Body of pancreas (tissue), 4 donors: Measurements from ENCODE around the gene RAP1B.

Experiments used
- POLR2A ChIP-seq, 3 donors: fragments of 450-650 bp; IDR thresholded peaks; one replicate each; pipeline ENCODE4 v1.6.1; 2016; ENCODE audit warnings: antibody characterized with exemption in 3 of 3, mild to moderate bottlenecking in 2 of 3
- TF ChIP-seq, protein P1 (sequence below), 7 experiments: fragments of 450-650 bp in 4 of 7; fragments of 200-600 bp in 3 of 7; sonication (generic) in 3 of 7; IDR thresholded peaks; one replicate each; pipeline ENCODE4 v1.5.1; 2016 to 2019; ENCODE audit warnings: antibody characterized with exemption in 7 of 7

DNA sequence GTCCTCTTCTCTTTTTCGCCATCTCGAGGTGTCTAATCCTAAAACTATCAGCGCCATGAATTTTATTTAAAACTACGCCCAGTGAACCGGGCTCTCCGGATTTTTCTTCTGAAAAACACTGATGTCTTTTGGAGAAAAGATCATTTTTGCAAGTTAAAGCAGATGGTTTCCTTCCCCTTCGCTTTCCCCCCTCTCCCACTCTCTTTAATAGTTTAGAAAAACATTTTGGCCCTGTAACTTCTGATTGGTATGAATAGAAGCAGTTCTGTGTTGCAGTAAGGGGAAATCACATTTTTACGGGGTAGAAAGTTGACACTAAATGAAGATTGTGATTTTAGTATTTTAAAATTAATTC, 1.1 kb downstream of the RAP1B start:
- TF ChIP-seq, protein P1, sequence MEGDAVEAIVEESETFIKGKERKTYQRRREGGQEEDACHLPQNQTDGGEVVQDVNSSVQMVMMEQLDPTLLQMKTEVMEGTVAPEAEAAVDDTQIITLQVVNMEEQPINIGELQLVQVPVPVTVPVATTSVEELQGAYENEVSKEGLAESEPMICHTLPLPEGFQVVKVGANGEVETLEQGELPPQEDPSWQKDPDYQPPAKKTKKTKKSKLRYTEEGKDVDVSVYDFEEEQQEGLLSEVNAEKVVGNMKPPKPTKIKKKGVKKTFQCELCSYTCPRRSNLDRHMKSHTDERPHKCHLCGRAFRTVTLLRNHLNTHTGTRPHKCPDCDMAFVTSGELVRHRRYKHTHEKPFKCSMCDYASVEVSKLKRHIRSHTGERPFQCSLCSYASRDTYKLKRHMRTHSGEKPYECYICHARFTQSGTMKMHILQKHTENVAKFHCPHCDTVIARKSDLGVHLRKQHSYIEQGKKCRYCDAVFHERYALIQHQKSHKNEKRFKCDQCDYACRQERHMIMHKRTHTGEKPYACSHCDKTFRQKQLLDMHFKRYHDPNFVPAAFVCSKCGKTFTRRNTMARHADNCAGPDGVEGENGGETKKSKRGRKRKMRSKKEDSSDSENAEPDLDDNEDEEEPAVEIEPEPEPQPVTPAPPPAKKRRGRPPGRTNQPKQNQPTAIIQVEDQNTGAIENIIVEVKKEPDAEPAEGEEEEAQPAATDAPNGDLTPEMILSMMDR (IDR thresholded peaks at IDR 0.05), result no peak
- no peak for TF ChIP-seq POLR2A (IDR thresholded peaks at IDR 0.05)
